Fibroblast of lung (primary cell): ENCODE measurements around the gene GID8.

Experiments
- CTCF ChIP-seq, 2 donors: IDR thresholded peaks in 1 of 2; conservative IDR thresholded peaks in 1 of 2; 1 replicate in 1 of 2; 2 replicates in 1 of 2; pipeline ENCODE4 v1.5.1; 2011 to 2012; ENCODE audit warnings: low read length in 2 of 2, control low read depth in 1 of 2, inconsistent platforms in 1 of 2, low read depth in 1 of 2, mild to moderate bottlenecking in 1 of 2
- EZH2 ChIP-seq: IDR thresholded peaks from 2 replicates; pipeline ENCODE4 v1.5.1; 2012; ENCODE audit warnings: low read length, control low read depth, mild to moderate bottlenecking; ENCODE audit errors: missing control alignments

GRCh38 chr20:62979310-62979709 lies 41.4 kb downstream of the GID8 start:
- TF ChIP-seq CTCF (conservative IDR thresholded peaks at IDR 0.05 in 1 of 2, IDR thresholded peaks at IDR 0.05 in 1 of 2; ENCODE audit: low read depth in 1 of 2, low read length in 2 of 2) (no peak), EZH2 (no peak)
